HG02943 (cell line): ENCODE measurements around the gene TIMM50.
"Not testable (repeated sequence)": the region's sequence is repeated elsewhere in the genome, so short reads cannot be mapped to it uniquely, and the experiment has no call there.

ENCODE experiments used
- ATAC-seq: cut with Tn5 transposase; IDR thresholded peaks from one replicate; pipeline ENCODE4 v1.9.1; 2021; ENCODE audit warnings: mild to moderate bottlenecking, low read depth, moderate library complexity; ENCODE audit not compliant: unreplicated experiment

Gene TIMM50

GRCh38 chr19:39469036-39469435 is 11.6 kb upstream of the TIMM50 start:
- no peak for ATAC-seq

DNA sequence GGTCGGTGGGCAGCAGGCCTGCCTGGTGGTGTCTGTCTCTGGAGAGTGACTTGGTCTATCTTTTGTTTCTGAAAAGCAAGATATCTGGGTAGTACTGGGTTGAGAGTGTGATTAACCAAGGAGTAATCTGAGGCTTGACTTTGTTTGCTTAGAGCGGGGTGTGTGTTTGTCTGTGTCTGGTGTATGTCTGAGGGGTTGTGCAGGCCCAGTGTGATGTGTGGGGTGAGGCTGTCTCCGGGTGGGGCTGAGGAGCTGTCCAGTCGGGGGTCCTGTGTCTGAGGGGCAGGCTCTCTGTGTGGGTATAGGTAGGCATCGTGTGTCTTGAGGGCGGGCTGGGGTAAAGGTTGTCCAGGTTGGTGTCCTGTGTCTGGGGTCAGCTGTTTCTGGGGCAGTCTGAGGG is 11.1 kb upstream of the TIMM50 start:
- ATAC-seq: no peak

GRCh38 chr19:39470724-39471339 is 9.8 kb upstream of the TIMM50 start:
- no peak for ATAC-seq

- no peak for ATAC-seq
Measured at GRCh38 chr19:39471756-39472536, 8.7 kb upstream of the TIMM50 start.

GRCh38 chr19:39472746-39473442 is 7.7 kb upstream of the TIMM50 start:
- no peak for ATAC-seq

- ATAC-seq: no peak
Measured at GRCh38 chr19:39473443-39473960, 7.1 kb upstream of the TIMM50 start.

DNA sequence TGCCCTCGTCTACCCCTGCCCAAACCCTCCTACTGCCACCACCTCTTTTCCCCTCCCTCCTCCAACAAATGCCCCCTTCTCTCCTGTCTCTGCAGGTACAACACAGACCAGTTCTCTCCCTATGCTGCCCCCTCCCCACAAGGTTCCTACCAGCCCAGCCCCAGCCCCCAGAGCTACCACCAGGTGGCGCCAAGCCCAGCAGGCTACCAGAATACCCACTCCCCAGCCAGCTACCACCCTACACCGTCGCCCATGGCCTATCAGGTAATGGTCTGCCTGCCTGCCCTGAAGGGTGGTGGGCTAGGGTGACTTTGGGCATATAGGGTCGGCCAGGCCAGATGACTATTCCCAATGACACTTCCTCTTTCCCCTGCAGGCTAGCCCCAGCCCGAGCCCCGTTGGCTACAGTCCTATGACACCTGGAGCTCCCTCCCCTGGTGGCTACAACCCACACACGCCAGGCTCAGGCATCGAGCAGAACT is 6.5 kb upstream of the TIMM50 start:
- no peak for ATAC-seq

DNA sequence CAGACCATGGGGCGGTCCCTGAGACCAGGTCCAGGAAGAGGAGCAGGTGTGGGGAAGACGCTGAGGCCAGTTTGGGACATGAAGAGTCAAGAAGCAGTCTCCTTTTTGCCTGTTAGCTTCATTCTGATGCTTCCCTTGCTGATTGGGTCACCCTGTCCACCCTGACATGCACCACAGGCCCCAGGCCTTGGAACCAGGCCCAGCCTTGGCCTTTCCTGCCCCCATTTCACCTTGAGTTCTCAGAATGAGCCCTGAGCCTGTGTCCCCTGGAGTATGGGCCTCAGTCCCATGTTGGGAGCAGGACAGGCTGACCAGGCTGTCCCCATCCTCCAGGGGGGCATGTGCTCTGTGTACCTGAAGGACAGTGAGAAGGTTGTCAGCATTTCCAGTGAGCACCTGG is 4.9 kb upstream of the TIMM50 start:
- ATAC-seq: no peak

DNA sequence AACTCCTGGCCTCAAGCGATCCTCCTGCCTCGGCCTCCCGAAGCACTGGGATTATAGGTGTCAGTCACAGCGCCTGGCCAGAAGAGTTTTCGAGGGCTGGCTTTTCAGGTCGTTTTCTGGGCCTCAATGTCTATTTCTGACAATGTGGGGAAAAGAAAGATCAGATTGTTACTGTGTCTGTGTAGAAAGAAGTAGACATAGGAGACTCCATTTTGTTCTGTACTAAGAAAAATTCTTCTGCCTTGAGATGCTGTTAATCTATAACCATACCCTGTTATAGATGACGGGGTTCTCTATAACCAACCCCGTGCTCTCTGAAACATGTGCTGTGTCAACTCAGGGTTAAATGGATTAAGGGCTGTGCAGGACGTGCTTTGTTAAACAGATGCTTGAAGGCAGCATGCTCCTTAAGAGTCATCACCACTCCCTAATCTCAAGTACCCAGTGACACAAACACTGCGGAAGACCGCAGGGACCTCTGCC is 1.3 kb upstream of the TIMM50 start:
- ATAC-seq: not testable (repeated sequence)

DNA sequence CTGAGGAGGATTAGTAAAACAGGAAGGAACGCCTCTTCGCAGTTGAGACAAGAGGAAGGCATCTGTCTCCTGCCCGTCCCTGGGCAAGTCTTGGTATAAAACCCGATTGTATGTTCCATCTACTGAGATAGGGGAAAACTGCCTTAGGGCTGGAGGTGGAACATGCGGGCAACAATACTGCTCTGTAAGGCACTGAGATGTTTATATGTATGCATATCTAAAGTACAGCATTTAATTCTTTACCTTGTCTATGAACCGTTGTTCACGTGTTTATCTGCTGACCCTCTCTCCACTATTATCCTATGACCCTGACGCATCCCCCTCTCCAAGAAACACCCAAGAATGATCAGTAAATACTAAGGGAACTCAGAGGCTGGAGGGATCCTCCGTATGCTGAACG is 722 bp upstream of the TIMM50 start:
- no peak for ATAC-seq

GRCh38 chr19:39481229-39481545 is 549 bp downstream of the TIMM50 start:
- peak; percentile 4 for ATAC-seq

DNA sequence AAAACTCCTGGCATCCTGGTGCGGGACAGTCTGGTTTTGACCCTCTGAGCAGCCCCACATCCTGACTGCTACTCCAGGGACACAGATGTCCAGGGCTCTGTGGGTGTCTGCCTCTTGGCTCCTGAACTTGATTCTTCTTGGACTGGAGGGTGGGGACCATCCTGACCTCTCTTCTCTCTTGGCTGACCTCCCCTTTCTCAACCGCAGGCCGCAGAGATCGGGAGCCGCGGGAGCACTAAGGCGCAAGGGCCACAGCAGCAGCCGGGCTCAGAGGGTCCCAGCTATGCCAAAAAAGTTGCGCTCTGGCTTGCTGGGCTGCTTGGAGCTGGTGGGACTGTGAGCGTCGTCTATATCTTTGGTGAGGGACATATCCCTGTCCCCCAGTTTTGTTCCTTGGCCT is 1.0 kb downstream of the TIMM50 start:
- no peak for ATAC-seq

GRCh38 chr19:39483141-39483540 is 2.5 kb downstream of the TIMM50 start:
- no peak for ATAC-seq

DNA sequence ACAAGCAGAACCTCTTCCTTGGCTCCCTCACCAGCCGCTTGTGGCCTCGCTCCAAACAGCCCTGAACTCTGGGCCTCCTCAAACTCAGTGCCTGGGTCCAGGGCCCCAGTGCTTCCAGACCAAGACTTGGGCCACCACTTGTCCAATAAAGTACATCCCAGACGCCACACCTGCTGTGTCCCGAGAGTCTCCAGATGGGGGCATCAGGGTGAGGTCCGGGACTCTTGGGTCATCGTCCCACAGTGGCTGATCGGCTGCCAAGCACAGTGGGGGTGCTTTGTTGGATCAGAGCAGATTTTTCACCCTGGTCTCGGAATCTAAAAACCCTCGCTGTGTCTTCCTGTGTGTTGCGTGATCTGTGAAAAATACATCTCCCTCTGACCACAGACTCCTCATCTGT is 9.1 kb downstream of the TIMM50 start:
- ATAC-seq: no peak

DNA sequence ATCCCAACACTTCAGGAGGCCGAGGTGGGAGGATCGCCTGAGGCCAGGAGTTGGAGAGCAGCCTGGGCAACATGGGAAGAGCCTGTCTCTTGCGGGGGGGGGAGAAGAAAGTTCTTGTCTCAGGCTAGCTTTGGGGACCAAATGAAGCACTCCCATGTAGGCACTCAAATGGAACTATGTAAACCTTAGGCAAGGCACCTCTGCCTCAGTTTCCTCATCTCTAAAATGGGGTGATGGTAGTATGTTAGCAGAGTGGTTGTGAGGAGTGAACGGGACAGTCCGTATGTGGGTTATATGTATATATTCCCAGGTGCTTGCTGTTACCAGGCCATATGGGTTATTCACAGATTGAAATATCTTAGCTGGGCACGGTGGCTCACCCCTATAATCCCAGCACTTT is 11.6 kb downstream of the TIMM50 start:
- ATAC-seq: no peak

GRCh38 chr19:39492788-39493187 is 12.2 kb downstream of the TIMM50 start:
- no peak for ATAC-seq

DNA sequence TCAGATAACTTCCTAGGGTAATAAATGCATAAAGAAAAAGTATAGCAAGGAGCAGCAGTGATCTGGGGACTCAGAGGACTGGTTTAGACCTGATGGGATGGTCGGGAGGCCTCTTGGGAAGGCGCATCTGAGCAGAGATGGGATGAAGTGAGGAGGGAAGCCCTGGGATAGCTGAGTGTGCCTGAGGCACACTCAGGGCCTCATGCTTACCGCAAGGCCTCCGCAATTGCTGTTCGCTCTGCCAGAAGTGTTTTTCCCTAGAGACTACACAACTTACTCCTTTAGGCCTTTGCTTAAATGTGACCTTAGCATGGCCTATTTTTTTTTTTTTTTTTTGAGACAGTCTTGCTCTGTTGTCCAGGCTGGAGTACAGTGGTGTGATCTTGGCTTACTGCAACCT is 14.0 kb downstream of the TIMM50 start:
- no peak for ATAC-seq

GRCh38 chr19:39496063-39496462 is 15.4 kb downstream of the TIMM50 start:
- ATAC-seq: no peak

GRCh38 chr19:39497701-39497995 is 17.0 kb downstream of the TIMM50 start:
- ATAC-seq: no peak

GRCh38 chr19:39497996-39498797 is 17.6 kb downstream of the TIMM50 start:
- ATAC-seq: no peak
